Stimulated activated CD8-positive, alpha-beta memory T cell treated with anti-CD3 and anti-CD28 coated beads, Interleukin-7, amount 100 ng/mL, for 24 hours (primary cell): ENCODE data around the gene AIFM1.

Source experiments
- DNase-seq: peaks from one replicate; pipeline ENCODE4 v3.0.0-alpha.2; 2020; ENCODE audit warnings: low read depth

Gene AIFM1

DNA sequence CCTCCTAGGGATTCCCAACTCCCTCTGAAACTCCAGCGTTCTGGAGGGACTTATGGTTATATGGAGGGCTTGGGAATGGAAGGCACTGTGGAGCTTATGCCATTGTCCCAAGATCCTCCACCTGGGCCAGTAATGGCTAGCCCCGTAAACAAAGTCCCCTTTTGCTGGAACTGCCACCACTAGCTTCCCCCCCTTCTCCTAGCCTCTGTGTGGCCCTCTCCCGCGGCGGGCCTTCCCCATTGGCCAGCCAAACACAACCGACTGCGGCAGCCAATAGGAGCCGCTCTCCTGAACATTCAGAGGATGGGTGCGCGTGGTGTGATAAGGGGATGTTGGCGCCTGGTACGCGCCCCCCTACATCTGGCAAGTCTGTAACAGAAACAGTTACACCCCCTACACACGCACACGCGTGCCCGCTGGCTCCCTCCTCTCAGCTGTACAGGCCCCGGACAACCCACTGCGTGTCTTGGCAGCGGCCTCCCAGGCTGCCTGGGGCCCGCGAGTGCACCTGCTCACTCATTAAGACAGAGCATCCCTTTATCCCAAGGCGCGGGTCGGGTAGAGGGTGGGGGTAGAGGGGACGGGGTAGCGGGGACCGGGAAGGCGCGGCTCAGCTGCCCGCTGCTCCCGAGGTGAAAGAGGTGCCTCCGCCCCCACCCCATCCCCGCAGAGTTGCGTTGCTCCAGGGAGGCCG is 5.3 kb upstream of the AIFM1 start:
- DNase-seq, result peak; percentile 24

DNA sequence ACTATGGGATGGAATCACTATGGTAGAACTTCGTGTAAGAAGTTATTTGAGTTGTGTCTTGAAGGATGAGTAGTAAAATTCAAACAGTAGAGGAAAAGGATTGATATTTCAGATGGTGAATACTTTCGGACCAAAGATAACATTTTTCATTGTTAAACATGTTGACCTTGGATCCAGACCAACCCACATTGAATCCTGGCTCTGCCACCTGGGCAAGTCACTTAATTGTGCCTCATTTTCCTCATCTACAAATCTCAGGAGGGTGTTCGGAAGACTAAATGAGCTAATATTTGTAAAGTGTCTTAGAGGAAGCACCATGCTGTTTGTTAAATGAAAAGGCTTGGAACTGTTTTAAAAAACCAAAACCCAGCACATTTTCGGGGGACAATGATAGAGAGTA is 1.4 kb upstream of the AIFM1 start:
- DNase-seq, result no peak

DNA sequence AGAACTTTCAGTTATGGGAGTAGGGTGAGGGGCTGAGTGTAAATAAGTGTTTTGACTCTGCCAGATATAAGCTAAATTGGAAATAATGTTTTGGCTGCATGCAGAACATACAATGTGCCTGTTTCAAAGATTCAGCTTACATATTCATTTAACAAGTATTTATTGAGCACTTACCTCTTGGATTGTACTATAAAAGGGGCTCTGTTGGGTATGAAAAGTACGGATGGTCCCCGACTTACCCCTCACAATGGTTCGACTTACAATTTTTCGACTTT is 799 bp upstream of the AIFM1 start:
- DNase-seq, result no peak

DNA sequence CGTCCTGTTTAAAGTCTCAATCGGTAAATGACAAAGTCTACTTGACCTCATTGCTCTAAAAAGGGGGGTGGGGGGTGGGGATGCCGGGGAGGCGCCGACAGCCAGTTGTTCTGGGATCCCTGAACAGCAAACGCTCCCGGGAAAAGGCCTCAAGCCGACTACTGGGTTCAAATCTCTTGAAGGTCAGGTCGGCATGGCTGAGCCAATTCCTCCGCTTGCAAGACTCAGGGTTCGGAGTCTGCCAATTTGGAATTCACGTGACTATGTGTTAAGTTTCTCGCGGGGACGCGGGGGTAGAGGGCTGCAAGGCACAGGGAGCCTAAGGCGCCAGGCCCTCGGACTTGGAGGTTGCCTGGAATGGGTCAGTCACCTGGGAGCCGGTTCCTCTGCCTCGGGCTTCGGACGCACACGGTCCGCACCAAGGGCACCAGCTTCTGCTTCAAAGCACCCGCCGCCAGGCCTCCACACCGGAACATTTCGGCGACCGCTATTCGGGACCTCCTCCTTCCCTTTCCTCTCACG is 399 bp downstream of the AIFM1 start:
- DNase-seq, result no peak

DNA sequence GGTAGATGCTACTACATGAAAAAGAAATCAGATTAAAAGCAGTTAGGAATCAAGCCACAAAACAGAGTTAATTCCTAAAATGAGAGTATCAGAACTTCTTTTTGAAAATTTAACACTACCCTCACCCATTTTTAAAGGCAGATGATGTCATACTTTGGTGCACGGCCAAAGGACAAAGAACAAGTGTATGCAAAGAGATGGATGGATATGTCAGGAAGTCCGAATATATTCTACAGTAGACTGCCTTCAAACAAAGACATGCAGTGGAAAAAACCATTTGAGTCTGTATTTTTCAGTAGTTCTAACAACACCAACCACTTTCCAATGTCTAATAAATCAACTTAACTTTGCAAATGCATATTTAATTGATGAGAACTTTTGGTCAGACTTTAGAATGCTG is 2.2 kb downstream of the AIFM1 start:
- DNase-seq, result no peak

DNA sequence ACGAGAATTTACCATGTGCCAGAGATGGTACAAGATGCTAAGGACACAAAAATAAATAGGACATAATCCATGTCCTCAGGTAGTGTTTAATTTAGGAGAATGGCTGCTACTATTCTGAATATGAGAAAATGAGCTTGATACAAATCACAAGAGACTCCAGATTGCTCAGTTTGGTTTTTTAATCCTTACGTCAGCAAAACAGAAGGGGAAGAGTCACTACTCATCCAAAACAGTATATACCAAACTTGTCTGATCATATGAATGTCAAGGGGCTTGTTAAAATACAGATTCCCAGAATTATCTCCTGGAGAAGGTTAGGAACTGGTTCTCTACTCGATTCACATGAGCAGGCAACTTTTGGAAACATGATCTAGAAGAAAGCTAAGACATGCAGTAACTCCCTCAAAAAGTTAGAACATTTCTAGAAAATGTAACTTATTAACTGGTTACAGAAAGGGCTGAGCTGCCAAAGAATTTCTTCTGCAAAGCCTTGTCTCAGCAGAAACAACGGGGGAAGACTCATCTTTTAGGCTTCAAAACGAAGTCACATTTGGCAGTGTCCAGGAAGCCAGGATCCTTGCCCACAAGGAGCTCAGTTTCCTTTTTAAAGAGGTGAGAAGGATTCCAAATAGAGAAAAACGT is 3.4 kb downstream of the AIFM1 start:
- DNase-seq, result no peak

DNA sequence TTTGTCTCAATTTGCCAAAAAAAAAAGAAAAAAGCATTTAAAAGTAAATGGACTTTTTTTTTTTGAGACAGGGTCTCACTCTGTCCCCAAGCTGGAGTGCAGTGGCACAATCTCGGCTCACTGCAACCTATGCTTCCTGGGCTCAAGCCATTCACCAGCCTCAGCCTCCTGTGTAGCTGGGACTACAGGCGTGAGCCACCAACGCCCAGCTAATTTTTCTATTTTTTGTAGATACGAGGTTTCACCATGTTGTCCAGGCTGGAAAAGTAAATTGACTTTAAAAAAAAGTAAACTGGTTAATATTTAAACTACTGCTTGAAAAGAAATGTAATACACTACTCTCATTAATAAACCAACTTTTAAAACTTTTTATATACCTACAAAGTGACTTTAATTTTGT is 5.9 kb downstream of the AIFM1 start:
- no peak for DNase-seq

DNA sequence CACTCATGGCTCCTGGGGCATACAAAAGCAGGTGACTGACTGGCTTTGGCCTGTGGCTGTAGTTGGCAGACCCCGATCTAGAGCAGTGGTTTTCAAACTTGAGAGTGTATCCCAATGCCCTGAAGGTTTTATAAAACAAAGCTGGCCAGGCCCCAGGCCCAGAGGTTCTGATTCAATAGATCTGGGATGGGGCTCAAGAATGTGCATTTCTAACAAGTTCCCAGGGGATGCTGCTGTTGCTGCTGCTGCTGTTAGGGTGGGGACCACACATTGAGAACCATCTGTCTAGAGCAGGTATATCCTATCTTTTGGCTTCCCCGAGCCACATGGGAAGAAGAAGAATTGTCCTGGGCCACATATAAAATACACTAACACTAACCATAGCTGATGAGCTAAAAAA is 7.3 kb downstream of the AIFM1 start:
- DNase-seq, result no peak

DNA sequence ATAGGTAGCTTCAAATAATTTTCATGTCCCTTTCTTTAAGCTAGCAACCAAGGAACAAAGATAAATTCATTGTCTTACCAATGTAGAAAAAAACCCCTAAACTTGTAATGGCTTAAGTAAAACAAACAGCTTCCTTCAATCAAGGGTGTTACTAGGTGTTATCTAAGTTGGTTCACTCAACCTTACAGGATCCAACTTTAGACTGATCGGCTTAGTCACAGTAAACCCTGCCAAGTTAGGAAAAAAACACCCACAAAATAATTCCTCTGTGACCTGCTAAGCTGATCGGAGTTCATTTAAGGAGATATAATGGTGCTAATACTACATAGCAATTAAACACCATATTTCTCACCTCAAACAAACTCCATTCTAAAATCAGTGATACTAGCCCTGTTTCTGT is 10.1 kb downstream of the AIFM1 start:
- no peak for DNase-seq

DNA sequence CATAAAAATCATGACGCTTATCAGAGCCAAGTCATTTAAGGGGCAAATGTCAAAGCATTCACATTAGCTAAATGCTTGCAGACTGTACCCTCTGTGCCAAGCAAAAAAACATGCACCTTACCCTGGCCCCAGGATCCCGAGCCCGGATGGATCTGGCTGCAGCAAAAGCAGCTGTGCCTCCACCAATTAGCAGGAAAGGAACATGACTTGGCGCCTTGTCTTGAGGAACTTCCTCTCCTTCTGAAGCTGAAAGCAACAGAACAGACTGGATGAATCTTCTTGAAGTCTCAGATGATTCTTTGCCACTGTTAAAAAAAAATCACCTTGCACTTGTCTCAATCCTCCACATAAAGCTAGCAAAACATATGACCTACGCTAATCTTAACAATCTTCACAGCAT is 18.0 kb downstream of the AIFM1 start:
- no peak for DNase-seq

DNA sequence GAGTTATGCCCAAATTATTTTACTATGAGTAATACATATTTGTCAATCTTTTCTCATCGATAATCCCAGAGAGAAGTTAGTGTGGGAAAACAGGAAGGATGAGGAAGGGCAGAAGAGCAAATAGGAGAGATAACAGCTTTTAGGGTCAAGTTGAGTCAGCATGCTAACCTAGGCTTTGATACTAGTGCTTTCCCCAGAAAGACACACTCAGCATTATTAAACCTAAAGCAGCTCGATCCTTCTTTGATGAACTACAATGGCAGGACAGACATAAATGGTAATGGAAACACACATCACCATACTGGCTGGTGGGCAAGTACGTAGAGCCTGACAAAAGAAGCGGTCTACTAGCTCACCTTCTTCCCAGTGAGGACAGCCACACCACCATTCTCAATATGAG is 20.5 kb downstream of the AIFM1 start:
- no peak for DNase-seq

DNA sequence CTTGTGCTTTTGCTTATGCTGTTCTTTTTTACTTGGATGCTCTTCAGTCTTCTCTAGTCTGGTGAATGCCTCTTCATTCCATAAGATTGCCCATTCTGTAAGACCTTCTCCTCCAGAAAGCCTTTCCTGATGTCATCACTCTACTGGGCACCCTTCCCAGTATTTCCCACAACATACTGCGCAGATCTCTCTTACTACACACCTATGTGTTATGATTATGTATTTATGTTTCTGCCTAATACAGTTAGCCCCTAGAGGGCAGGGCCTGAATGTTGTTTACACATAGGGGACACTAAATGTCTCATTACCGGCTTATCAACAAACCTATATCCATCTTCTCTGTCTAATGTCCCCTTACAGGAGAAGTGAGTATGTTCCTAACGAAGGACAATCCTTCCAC is 21.1 kb downstream of the AIFM1 start:
- no peak for DNase-seq

DNA sequence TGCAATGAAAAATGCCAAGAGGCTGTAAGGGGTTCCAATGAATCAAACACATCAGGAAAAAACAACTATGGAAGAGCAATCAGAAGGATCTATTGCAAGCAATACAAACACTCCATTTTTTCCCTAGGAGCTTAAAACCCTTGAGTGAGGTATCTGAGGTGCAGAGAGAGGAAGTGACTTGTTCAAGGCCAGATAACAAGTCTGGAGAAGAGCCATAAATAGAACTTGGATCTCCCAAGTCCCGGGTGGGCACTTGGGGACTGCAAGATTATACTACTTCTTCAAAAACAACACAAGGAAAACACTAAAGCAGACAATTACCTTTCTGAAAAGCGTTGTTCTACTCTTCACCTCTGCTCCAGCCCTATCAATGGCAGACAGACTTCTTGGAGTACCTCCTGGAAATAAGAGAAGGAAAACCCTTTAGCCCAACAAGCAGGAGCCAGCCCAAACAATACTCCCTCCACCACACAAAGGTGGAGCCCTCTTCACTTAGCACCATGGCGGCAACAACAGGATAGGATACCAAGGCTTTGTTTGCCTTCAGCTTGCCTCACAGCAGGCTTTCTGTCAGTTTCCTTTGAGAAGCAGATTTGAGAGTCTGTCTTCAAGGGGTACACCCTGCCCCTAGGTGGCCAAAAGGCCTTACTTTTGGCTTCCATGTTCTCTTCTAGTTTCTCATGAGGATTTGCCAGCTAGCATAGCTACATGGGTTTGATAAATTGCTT is 26.0 kb downstream of the AIFM1 start:
- DNase-seq, result no peak

DNA sequence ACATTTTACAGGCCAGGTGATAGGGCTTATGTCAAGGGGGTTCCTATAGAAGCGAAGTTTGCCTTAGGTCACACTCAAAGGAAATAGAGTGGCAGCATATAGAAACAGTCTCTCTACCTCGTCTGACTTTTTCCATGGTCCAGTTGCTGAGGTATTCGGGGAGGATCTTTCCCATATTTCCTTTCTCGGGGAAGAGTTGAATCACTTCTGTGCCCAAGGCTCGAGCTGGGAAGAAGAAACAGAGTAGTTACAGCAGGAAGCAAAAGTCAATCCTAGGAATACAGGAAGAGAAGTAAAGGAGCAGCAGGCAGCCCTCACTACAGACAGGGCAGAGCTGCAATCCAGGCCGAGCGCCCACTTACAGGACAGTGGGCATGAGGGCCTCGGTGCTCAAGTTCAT is 28.7 kb downstream of the AIFM1 start:
- no peak for DNase-seq

DNA sequence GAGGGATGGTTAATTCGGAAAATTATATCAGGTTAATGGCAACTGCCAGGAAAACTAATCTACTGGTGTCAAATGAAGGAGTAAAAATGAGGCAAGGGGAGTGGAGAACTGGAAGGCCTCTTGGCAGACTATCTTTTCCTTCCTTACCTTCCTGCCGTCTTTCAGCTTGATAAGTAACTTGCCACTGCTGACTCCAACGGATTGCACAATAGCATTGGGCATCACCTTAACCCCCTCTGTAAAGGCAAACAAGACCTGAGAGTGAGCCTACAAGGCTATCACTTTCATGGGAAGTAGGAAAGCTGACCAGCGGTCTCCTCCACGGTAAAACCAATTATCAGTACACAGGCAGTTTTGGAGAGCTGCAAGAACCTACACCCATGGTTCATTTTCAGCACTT is 29.1 kb downstream of the AIFM1 start:
- DNase-seq, result no peak

DNA sequence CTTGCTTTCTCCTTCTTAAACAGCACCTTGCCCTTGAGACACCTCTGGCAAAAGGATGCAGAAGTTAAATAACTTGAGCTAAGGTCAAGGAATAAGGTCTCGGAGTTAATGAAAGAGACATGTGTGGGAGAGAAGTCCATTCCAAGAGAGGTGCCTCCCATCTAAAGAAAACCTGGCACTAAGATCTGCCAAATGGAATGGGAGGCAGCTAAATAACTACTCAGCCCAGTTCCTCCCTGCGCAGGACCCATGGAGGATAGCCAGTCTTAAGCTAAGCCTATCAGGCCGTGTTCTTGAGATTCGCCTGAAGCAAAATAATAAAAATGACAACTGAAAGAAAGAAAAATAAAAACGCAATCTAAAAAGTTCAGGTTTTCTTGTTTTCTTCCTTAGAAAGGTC is 34.7 kb downstream of the AIFM1 start:
- no peak for DNase-seq

DNA sequence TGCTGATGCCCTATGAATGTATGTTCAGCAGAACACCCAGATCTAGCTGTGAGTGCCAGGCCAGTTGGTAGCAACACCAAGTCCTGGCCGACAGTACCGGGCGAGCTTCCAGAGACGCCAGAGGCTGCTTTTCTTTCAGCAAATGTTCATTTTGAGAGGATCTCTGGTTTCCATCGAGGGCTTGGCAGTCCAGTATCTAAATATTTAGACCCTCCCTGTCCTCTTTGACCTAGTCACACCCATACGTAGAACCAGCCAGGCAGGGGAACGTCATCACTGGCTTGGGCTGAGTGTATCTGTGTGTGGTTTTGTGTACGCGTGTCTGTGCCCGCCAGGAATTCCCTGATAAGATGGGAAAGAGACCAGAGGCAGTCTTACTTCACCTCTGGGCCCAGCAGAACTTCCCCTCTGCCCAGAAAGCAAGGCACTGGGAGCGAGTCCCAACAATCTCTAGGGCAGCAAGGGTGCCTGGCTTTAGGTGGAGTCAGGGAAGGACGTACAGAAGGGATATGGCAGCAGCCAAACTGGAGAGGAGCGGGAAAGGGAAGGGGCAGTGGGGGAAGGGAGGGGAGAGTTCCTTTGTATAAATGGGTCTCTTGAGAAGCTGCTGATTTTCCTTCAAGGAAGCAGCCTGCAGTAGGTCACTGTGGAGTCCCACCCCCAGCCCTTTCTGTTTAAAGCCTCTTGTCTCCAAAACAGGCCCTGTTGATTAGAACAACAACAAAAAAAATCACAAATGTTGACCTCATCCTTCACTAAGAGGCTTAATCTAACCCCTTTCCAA is 40.4 kb downstream of the AIFM1 start:
- DNase-seq, result no peak

DNA sequence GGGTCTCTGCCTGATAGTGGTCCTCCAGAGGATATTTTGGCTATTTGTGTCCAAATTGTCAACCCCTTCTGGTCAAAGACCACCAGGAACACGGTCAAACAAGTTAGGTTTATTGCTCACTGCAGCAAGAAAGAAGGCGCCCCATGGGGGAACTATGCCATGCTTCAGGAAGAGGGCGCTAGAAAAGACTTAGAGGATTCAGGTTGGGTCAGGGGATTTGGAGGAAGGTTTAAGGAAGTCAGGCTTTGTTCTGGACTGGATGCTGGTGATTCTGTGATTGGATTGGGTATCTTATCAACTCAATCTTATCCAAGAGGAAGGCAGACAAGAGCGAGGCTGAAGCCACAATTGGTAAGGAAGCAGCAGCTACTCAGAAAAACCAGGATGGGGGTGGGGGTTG is 41.1 kb downstream of the AIFM1 start:
- DNase-seq, result no peak

DNA sequence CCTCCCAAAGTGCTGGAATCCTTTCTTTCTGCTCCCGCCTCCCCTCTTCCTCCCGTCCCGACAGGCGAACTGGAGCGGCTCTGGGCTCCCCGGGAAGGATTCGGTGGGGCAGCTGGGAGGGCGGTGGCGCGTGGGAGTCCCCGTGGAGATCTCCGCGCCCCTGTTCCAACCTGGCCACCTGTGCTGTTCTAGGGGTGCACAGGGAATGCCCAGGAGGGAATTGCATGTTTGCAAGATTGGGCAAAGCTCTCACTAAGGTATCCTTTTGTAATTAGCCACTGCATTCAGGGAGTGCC is 44.2 kb downstream of the AIFM1 start:
- DNase-seq, result no peak

DNA sequence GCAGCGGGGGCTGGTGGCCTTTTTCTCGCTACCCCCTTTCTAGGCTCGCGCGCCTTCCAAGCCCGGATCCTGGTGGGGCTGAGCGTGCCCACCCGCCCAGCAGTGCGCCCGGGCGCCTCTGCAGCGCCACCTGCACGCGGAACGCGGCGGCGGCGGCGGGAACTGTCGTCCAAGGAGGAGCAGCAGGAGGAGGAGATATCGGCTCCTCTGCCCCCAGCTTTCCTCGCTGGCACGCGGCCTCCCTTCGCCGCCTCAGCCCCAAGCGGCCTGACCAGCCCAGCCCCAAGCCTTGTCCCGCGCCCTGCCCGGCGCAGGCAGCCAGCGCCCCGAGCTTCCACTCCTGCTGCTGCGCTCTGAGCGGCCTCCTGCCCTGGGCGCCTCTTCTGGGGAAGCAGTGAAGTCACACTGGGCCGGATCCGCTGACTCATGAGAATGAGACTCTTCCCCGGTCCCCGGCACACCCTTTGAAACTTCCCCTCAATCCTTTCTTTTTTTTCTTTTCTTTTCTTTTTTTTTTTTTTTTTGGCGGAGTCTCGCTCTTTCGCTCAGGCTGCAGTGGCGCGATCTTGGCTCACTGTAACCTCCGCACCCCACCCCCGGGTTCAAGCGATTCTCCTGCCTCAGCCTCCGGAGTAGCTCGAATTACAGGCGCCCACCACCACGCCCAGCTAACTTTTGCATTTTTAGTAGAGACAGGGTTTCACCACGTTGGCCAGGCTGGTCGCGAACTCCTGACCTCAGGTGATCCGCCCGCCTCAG is 44.7 kb downstream of the AIFM1 start:
- no peak for DNase-seq

DNA sequence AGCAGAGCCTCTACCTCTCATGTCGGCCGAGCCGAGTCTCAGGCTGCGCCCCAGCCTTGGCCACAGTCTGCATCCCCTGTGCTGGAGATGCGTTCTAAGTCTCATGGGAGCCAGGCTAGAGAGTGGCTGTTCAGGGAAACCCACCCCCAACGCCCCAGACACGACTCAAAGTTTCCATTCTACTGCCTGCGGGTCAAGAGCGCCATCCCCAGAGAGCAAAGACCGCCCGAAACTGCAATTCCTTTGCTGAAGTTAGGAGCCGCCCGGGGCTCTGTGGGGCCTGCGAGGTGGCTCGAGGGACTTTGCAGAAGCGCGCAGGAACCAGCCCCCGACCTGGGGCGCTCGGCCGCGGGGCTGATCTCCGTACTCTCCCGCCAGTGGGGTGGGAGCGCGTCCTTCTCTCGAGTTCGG is 45.3 kb downstream of the AIFM1 start:
- DNase-seq, result no peak

DNA sequence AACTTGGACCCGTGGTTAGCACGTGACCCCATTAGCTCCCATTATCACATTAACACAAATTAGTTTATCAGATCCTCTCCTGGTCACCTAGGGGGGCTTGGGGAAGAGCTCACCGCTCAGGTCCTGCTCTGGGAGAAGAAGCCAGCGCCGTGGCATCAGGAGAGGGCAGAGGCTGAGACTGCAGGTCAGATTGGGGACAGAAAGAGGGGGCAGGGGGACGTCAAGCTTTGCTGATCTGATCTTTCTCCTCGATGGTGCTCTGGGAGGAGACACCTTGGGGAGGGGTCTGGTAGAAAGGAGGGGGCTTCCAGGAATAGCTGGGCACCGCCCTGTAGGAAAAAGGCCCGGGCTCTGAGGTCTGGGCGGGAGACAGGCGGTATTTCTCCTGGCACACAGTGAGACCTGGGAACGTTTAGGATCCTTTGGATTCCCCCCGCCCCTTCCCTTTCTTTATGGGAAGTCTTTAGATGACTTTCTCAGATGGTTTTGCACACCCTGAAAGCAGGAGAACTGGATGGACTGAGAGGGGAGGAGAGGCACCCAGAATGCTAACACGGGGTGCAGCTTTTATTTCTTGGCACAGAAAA is 46.2 kb downstream of the AIFM1 start:
- DNase-seq, result no peak
